ENCODE measurements around the gene CRIP2.

Gene CRIP2

DNA sequence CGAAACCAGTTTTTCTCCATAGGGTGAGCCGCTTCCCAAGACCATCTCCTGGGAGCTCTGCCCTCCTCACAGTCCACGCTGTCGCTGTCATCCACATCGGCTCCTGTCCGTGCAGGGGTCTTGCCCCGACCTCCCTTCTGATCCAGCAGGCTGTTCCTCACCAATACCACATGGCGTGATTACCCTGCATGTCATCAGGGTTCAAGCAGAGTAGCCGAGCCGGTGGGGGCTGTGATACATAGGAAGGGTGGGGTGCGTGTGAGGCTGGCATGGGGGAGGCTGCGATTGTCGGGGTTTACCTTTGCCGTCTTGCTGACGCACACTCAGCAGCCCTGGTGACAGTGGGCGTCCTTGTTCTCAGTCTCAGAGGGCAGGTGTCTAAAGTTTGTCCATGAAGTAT is 33.4 kb downstream of the CRIP2 start:
- no peaks in the 10 kb centered on the region for H3K4me1 ChIP-seq (ENCODE audit: low read length)
- H3K4me2 ChIP-seq (ENCODE audit: low read length): no peak overlapping the region
- TF ChIP-seq, protein P1, sequence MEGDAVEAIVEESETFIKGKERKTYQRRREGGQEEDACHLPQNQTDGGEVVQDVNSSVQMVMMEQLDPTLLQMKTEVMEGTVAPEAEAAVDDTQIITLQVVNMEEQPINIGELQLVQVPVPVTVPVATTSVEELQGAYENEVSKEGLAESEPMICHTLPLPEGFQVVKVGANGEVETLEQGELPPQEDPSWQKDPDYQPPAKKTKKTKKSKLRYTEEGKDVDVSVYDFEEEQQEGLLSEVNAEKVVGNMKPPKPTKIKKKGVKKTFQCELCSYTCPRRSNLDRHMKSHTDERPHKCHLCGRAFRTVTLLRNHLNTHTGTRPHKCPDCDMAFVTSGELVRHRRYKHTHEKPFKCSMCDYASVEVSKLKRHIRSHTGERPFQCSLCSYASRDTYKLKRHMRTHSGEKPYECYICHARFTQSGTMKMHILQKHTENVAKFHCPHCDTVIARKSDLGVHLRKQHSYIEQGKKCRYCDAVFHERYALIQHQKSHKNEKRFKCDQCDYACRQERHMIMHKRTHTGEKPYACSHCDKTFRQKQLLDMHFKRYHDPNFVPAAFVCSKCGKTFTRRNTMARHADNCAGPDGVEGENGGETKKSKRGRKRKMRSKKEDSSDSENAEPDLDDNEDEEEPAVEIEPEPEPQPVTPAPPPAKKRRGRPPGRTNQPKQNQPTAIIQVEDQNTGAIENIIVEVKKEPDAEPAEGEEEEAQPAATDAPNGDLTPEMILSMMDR (IDR thresholded peaks at IDR 0.05; ENCODE audit: low read depth, low read length): no peak
- TF ChIP-seq EZH2phosphoT487 (IDR thresholded peaks at IDR 0.05; ENCODE audit: low read depth): no peak
- H3K9ac ChIP-seq (ENCODE audit: low read length): no peak overlapping the region
- H2AFZ ChIP-seq (ENCODE audit: low read depth, low read length): no peak overlapping the region
- no peaks in the 10 kb centered on the region for H3K9me3 ChIP-seq (ENCODE audit: insufficient read depth, low read length)
- no peaks in the 10 kb centered on the region for H3K36me3 ChIP-seq (replicated peaks; ENCODE audit: low read depth, low read length)
- no peak overlapping the region for H3K4me3 ChIP-seq (ENCODE audit: low read length)
- H3K79me2 ChIP-seq (ENCODE audit: low read length): no peaks in the 10 kb centered on the region
- no peaks in the 10 kb centered on the region for H4K20me1 ChIP-seq (ENCODE audit: insufficient read depth, low read length)
- H3K27me3 ChIP-seq (ENCODE audit: low read depth, low read length): peaks cover 4% of the 10 kb centered on the region; the same call in 1 of the 2 replicates
- no peak overlapping the region for H3K27ac ChIP-seq (ENCODE audit: low read length)

DNA sequence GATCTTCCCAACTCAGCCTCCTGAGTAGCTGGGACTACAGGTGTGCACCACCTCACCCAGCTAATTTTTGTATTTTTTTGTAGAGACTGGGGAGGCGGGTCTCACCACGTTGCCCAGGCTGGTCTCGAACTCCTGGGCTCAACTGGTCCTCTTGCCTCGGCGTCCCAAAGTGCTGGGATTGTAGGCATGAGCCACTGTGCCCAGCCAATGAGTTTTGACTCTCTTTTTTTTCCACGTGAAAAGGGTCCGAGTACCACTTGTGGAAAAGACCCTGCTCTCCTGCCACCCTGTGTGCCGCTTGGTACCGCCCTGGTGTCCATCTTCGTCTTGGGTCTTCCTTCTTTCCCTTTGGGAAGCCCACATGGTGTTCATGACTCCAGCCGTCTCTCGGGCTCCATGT is 34.0 kb downstream of the CRIP2 start:
- H3K4me3 ChIP-seq (ENCODE audit: low read length): no peak overlapping the region

DNA sequence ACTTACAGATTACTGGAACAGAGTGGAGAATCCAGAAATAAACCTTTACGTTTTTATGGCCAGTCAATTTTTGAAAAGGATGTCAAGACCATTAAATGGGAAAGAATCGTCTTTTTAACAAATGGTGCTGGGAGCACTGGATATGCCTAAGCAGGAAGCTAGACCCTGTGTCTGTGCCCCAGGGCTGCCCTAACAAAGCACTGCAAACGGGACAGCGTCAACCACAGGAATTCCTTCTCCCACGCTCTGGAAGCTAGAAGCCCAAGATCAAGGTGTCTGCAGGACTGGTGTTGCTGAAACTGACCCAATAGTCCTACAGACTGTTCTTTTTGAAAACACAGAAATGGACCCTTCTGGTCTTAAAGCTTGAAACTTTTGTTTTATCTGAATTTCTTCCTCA is 42.5 kb downstream of the CRIP2 start:
- Histone ChIP-seq H3K27ac (ENCODE audit: low read length) (no peak overlapping the region), H2AFZ (ENCODE audit: low read depth, low read length) (no peak overlapping the region), H4K20me1 (ENCODE audit: insufficient read depth, low read length) (no peaks in the 10 kb centered on the region), H3K4me3 (ENCODE audit: low read length) (no peak overlapping the region), H3K79me2 (ENCODE audit: low read length) (no peaks in the 10 kb centered on the region), H3K9me3 (ENCODE audit: insufficient read depth, low read length) (no peaks in the 10 kb centered on the region), H3K27me3 (ENCODE audit: low read depth, low read length) (peaks cover 17% of the 10 kb centered on the region), H3K9ac (ENCODE audit: low read length) (no peak overlapping the region), H3K4me2 (ENCODE audit: low read length) (no peak overlapping the region), H3K36me3 (replicated peaks; ENCODE audit: low read depth, low read length) (no peaks in the 10 kb centered on the region), H3K4me1 (ENCODE audit: low read length) (peaks cover 5% of the 10 kb centered on the region)
- TF ChIP-seq, protein P1 (IDR thresholded peaks at IDR 0.05; ENCODE audit: low read depth, low read length): no peak
- TF ChIP-seq EZH2phosphoT487 (IDR thresholded peaks at IDR 0.05; ENCODE audit: low read depth): no peak

More for the DNA sequence above, 34.0 kb downstream of the CRIP2 start:
- no peaks in the 10 kb centered on the region for H3K9me3 ChIP-seq (ENCODE audit: insufficient read depth, low read length)
- H3K27me3 ChIP-seq (ENCODE audit: low read depth, low read length): peaks cover 4% of the 10 kb centered on the region; the same call in 1 of the 2 replicates
- TF ChIP-seq EZH2phosphoT487 (IDR thresholded peaks at IDR 0.05; ENCODE audit: low read depth): no peak
- TF ChIP-seq, protein P1 (IDR thresholded peaks at IDR 0.05; ENCODE audit: low read depth, low read length): no peak
- no peak overlapping the region for H3K9ac ChIP-seq (ENCODE audit: low read length)
- no peaks in the 10 kb centered on the region for H3K36me3 ChIP-seq (replicated peaks; ENCODE audit: low read depth, low read length)
- no peaks in the 10 kb centered on the region for H4K20me1 ChIP-seq (ENCODE audit: insufficient read depth, low read length)
- no peak overlapping the region for H3K27ac ChIP-seq (ENCODE audit: low read length)
- no peak overlapping the region for H2AFZ ChIP-seq (ENCODE audit: low read depth, low read length)
- H3K4me1 ChIP-seq (ENCODE audit: low read length): no peaks in the 10 kb centered on the region
- no peak overlapping the region for H3K4me2 ChIP-seq (ENCODE audit: low read length)
- no peaks in the 10 kb centered on the region for H3K79me2 ChIP-seq (ENCODE audit: low read length)

DNA sequence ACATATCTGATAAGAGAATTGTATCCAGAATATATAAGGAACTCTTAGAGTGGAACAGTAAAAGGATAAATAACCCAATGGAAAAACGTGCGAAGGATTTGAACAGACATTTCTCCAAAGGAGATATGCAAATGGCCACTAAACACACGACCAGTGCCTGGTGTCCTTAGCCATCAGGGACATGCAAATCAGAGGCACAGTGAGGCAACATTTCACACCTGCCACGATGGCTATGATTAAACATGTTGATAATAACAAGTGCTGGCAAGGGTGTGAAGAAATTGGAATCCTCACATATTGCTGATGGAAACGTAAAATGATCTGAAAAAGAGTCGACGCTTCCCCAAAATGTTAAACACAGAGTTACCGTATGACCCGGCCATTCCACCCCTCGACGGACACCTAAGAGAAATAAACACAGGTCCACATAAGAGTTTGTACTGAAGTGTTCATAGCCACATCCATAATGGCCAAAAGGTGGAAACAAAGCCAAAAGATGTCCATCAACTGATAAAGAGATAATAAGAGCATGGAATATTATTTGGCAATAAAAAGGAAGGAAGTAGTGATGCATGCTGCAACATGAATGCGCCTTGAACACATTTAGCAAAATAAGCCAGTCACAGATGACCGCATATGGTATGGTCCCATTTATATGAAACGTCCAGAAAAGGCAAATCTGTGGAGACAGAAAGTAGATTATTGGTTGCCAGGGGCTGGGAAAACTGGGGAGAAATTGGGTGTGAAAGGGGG is 45.5 kb downstream of the CRIP2 start:
- Histone ChIP-seq H3K4me1 (ENCODE audit: low read length) (peaks cover 5% of the 10 kb centered on the region), H3K27me3 (ENCODE audit: low read depth, low read length) (peaks cover 27% of the 10 kb centered on the region), H3K27ac (ENCODE audit: low read length) (no peak overlapping the region), H4K20me1 (ENCODE audit: insufficient read depth, low read length) (no peaks in the 10 kb centered on the region), H3K4me3 (ENCODE audit: low read length) (no peak overlapping the region), H3K4me2 (ENCODE audit: low read length) (no peak overlapping the region), H3K9ac (ENCODE audit: low read length) (no peak overlapping the region), H3K36me3 (replicated peaks; ENCODE audit: low read depth, low read length) (no peaks in the 10 kb centered on the region), H2AFZ (ENCODE audit: low read depth, low read length) (no peak overlapping the region), H3K9me3 (ENCODE audit: insufficient read depth, low read length) (no peaks in the 10 kb centered on the region), H3K79me2 (ENCODE audit: low read length) (no peaks in the 10 kb centered on the region)
- no peak for TF ChIP-seq EZH2phosphoT487 (IDR thresholded peaks at IDR 0.05; ENCODE audit: low read depth)
- TF ChIP-seq, protein P1 (IDR thresholded peaks at IDR 0.05; ENCODE audit: low read depth, low read length): no peak

Measured in OCI-LY3 (cell line).